Stimulated activated naive CD8-positive, alpha-beta T cell treated with anti-CD3 and anti-CD28 coated beads, Interleukin-15, Interleukin-2, amounts not matched to agents 100 ng/mL and 50 ng/mL, for 24 hours (primary cell): ENCODE measurements around the gene DNAH1.

Source experiments
- H3K27ac Mint-ChIP-seq: one replicate; pipeline ENCODE4 v1.8.0; 2021; ENCODE audit warnings: mild to moderate bottlenecking, mixed read lengths
- H3K27me3 Mint-ChIP-seq: one replicate; pipeline ENCODE4 v1.8.0; 2021; ENCODE audit warnings: mixed read lengths
- H3K36me3 Mint-ChIP-seq: one replicate; pipeline ENCODE4 v1.8.0; 2021; ENCODE audit warnings: low read depth, mixed read lengths
- H3K4me1 Mint-ChIP-seq: one replicate; pipeline ENCODE4 v1.8.0; 2021; ENCODE audit warnings: low read depth, mixed read lengths
- H3K4me3 Mint-ChIP-seq: one replicate; pipeline ENCODE4 v1.8.0; 2021; ENCODE audit warnings: mild to moderate bottlenecking, mixed read lengths
- H3K9me3 Mint-ChIP-seq: one replicate; pipeline ENCODE4 v1.8.0; 2021; ENCODE audit warnings: mixed read lengths

Gene DNAH1

DNA sequence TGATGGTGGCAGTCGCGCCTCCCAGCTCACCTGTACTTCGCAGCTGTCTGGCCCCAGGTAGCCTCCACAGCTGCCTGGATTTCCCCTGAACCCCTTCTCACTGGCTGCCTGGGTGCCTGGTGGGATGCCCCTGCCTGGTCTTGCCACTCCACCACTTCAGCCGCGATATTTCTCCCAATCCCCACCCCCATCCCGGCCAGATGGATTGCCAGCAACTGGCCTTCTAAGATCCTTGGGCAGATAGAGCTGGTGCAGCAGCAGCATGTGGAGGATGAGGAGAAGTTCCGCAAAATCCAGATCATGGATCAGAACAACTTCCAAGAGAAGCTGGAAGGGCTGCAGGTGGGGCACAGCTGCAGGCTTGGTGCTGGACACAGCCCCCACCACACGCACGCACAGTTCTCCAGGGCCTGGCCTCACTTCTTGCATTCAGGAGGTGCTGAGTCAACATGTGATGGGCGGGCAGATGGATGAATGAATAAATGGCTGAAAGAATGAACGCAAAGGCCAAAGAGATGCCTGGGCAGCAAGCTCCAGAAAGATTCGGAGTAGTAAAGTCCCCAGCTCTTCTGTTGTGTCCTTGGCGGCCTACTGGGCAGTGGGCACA, 35.7 kb downstream of the DNAH1 start:
- no peaks in the 10 kb centered on the region for H3K9me3 Mint-ChIP-seq
- H3K27me3 Mint-ChIP-seq, result no peaks in the 10 kb centered on the region
- H3K4me3 Mint-ChIP-seq, result no peak overlapping the region
- H3K4me1 Mint-ChIP-seq, result no peaks in the 10 kb centered on the region
- no peaks in the 10 kb centered on the region for H3K36me3 Mint-ChIP-seq
- H3K27ac Mint-ChIP-seq, result no peak overlapping the region

DNA sequence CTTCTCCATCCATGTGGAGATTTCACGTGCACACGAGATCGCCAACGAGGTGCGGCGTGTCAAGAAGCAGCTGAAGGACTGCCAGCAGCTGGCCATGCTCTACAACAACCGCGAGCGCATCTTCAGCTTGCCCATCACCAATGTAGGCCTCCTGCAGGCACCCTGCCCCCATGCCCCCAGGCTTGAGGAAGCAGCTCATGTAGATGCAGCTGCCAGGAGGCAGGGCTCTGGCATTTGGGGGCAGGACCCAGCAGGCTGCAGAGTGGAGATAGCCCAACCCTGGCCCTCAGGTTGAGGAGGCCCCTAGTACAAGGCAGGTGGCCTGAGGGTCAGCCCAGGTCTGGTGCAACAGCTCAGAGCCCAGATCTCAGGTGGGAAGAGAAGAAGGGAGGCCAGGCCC, 36.4 kb downstream of the DNAH1 start:
- Mint-ChIP-seq H3K4me1 (no peaks in the 10 kb centered on the region), H3K4me3 (no peak overlapping the region), H3K9me3 (no peaks in the 10 kb centered on the region), H3K27me3 (no peaks in the 10 kb centered on the region), H3K27ac (no peak overlapping the region), H3K36me3 (no peaks in the 10 kb centered on the region)

- Mint-ChIP-seq H3K4me1 (no peaks in the 10 kb centered on the region), H3K9me3 (no peaks in the 10 kb centered on the region), H3K27ac (no peak overlapping the region), H3K4me3 (no peak overlapping the region), H3K36me3 (no peaks in the 10 kb centered on the region), H3K27me3 (no peaks in the 10 kb centered on the region)
Observed at GRCh38 chr3:52353291-52353855, 37.3 kb downstream of the DNAH1 start.

DNA sequence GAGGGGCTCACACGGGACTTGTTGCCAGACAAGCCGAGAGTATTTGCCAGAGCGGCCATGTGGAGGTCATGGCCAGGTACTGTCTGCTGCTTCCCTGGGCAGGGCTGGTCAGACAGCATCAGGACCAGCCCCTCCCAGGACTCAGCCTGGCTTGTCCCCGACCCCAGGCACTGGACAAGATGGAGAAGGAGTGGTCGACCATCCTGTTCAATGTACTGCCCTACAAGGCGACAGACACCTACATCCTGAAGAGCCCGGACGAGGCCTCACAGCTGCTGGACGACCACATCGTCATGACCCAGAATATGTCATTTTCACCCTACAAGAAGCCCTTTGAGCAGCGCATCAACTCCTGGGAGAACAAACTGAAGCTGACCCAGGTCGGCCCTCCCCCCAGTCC, 38.6 kb downstream of the DNAH1 start:
- Mint-ChIP-seq H3K27me3 (no peaks in the 10 kb centered on the region), H3K4me1 (no peaks in the 10 kb centered on the region), H3K36me3 (no peaks in the 10 kb centered on the region), H3K27ac (no peak overlapping the region), H3K9me3 (no peaks in the 10 kb centered on the region), H3K4me3 (no peak overlapping the region)

GRCh38 chr3:52355526-52355925, 39.4 kb downstream of the DNAH1 start:
- Mint-ChIP-seq H3K27me3 (no peaks in the 10 kb centered on the region), H3K4me3 (no peak overlapping the region), H3K27ac (no peak overlapping the region), H3K9me3 (no peaks in the 10 kb centered on the region), H3K4me1 (no peaks in the 10 kb centered on the region), H3K36me3 (no peaks in the 10 kb centered on the region)

- Mint-ChIP-seq H3K27ac (no peak overlapping the region), H3K4me3 (no peak overlapping the region), H3K27me3 (no peaks in the 10 kb centered on the region), H3K9me3 (no peaks in the 10 kb centered on the region), H3K36me3 (no peaks in the 10 kb centered on the region), H3K4me1 (no peaks in the 10 kb centered on the region)
Observed at GRCh38 chr3:52356126-52356525, 40.0 kb downstream of the DNAH1 start.

DNA sequence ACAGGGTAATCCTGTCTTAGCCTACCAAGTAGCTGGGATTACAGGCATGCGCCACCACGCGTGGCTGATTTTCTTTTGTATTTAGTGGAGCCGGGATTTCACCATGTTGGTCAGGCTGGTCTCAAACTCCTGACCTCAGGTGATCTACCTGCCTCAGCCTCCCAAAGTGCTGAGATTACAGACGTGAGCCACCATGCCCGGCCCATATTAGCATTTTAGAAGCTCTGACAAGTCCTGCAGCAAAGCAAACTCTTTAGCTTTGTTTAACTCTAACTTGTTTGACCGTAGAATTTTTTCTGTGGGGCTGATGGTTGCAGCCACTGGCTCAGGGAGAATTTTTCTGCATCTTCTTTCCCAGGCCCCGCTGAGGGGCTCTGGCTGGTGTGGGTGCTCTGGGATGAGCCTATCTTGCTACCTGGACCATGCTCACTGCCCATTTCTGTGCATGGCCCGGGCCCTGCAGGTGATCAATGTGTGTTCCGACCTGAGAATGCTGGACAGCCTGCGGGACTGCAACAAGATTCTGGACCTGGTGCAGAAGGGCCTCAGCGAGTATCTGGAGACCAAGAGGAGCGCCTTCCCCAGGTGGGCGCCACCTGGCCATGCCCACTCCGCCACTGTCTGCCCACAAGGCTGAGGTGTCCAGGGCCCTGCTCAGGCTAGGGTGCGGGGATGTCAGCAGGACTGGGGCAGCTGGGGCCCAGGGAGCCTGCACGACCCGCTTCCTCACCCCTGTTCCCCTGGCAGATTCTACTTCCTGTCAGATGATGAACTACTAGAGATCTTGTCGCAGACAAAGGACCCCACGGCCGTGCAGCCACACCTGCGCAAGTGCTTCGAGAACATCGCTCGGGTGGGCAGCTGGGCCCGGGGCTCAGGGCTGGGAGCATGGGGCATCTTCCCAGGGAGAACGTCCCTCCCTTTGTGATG, 41.3 kb downstream of the DNAH1 start:
- Mint-ChIP-seq H3K9me3 (no peaks in the 10 kb centered on the region), H3K4me3 (no peak overlapping the region), H3K27me3 (no peaks in the 10 kb centered on the region), H3K36me3 (no peaks in the 10 kb centered on the region), H3K4me1 (no peaks in the 10 kb centered on the region), H3K27ac (no peak overlapping the region)

GRCh38 chr3:52358362-52358940, 42.3 kb downstream of the DNAH1 start:
- Mint-ChIP-seq H3K36me3 (peaks cover under 1% of the 10 kb centered on the region), H3K27me3 (no peaks in the 10 kb centered on the region), H3K9me3 (no peaks in the 10 kb centered on the region), H3K4me3 (no peak overlapping the region), H3K27ac (no peak overlapping the region), H3K4me1 (no peaks in the 10 kb centered on the region)

- Mint-ChIP-seq H3K4me1 (no peaks in the 10 kb centered on the region), H3K27me3 (no peaks in the 10 kb centered on the region), H3K9me3 (no peaks in the 10 kb centered on the region), H3K4me3 (no peak overlapping the region), H3K36me3 (peaks cover 8% of the 10 kb centered on the region), H3K27ac (no peak overlapping the region)
Observed at GRCh38 chr3:52359116-52359855, 43.2 kb downstream of the DNAH1 start.

DNA sequence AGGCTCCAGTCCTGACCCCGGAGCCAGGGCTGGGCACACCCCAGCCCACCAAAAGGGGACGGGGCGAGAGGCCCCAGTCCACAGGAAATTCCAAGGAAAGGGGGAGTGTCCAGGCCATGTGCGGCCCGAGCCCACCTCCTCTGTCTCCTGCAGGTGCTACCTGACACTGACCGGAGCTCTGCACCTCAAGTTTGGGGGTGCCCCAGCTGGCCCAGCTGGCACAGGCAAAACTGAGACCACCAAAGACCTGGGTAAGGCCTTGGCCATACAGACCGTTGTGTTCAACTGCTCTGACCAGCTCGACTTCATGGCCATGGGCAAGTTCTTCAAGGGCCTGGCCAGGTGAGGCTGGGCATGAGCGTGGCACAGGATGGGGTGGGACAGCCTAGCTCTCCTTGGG, 44.9 kb downstream of the DNAH1 start:
- Mint-ChIP-seq H3K4me3 (no peak overlapping the region), H3K27ac (no peak overlapping the region), H3K36me3 (peaks cover 8% of the 10 kb centered on the region), H3K9me3 (no peaks in the 10 kb centered on the region), H3K4me1 (no peaks in the 10 kb centered on the region), H3K27me3 (no peaks in the 10 kb centered on the region)

- Mint-ChIP-seq H3K27ac (no peak overlapping the region), H3K36me3 (peaks cover 8% of the 10 kb centered on the region), H3K4me3 (no peak overlapping the region)
Observed at GRCh38 chr3:52361454-52361853, 45.3 kb downstream of the DNAH1 start.

DNA sequence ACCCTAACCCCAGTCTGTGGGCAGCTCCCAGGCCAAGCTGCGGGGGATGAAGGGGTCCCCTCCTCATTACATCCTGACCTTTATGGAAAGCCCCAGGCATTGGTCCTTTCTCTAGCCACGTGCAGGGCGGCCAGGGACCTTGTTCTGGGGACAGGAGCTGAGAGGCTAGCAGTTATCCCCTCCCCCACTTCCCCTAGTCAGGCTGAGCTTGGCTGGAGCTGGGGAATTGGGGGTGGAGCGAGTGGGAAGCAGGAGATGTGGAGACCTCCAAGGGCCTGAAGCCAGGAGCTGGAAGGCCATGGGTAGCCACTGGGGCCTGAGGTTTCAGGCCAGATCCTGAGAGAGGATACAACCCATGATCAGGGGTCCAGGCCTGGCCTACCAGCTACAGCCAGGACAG, 45.8 kb downstream of the DNAH1 start:
- no peaks in the 10 kb centered on the region for H3K9me3 Mint-ChIP-seq
- no peaks in the 10 kb centered on the region for H3K27me3 Mint-ChIP-seq
- H3K27ac Mint-ChIP-seq, result no peak overlapping the region
- H3K4me3 Mint-ChIP-seq, result no peak overlapping the region
- peaks cover 8% of the 10 kb centered on the region for H3K36me3 Mint-ChIP-seq
- H3K4me1 Mint-ChIP-seq, result no peaks in the 10 kb centered on the region

More at GRCh38 chr3:52361454-52361853, 45.3 kb downstream of the DNAH1 start:
- Mint-ChIP-seq H3K9me3 (no peaks in the 10 kb centered on the region), H3K4me1 (no peaks in the 10 kb centered on the region), H3K27me3 (no peaks in the 10 kb centered on the region)

GRCh38 chr3:52364322-52365035, 48.4 kb downstream of the DNAH1 start:
- H3K36me3 Mint-ChIP-seq, result peaks cover 8% of the 10 kb centered on the region
- no peaks in the 10 kb centered on the region for H3K27me3 Mint-ChIP-seq
- no peak overlapping the region for H3K27ac Mint-ChIP-seq

DNA sequence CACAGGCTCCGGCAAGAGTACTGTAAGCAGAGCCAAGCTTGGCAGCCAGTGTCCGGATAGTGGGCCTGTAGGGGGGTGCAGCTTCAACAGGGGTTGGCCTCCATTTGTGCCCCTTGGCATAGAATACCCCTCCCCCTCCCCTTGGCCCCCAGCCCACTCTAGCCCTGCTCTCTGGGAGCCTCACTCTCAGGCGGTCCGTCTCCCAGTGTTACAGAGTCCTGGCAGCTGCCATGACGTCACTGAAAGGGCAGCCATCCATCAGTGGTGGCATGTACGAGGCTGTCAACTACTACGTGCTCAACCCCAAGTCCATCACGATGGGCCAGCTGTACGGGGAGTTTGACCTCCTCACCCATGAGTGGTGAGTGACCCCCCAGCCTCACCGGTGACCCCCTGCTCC, 50.4 kb downstream of the DNAH1 start:
- no peaks in the 10 kb centered on the region for H3K27me3 Mint-ChIP-seq
- no peaks in the 10 kb centered on the region for H3K4me1 Mint-ChIP-seq
- no peak overlapping the region for H3K4me3 Mint-ChIP-seq
- H3K36me3 Mint-ChIP-seq, result peaks cover 8% of the 10 kb centered on the region
- no peak overlapping the region for H3K27ac Mint-ChIP-seq
- H3K9me3 Mint-ChIP-seq, result no peaks in the 10 kb centered on the region

More at GRCh38 chr3:52364322-52365035, 48.4 kb downstream of the DNAH1 start:
- Mint-ChIP-seq H3K4me1 (no peaks in the 10 kb centered on the region), H3K4me3 (no peak overlapping the region), H3K9me3 (no peaks in the 10 kb centered on the region)
